K562 (cell line): Measurements from ENCODE around the gene PRELID1.

Experiments
- ATF7 ChIP-seq: fragments of 450-650 bp; IDR thresholded peaks from 2 replicates; pipeline ENCODE4 v1.7.1; 2014; ENCODE audit warnings: mild to moderate bottlenecking, moderate library complexity
- CREB1 ChIP-seq, 2 experiments: sonication (generic) in 1 of 2; formaldehyde crosslinking in 1 of 2; IDR thresholded peaks; 2 replicates each; pipeline versions ENCODE4 v1.6.1 to v1.8.0; 2012 to 2022; ENCODE audit warnings: inconsistent platforms in 1 of 2, mild to moderate bottlenecking in 1 of 2, missing genetic modification reagents in 1 of 2, moderate library complexity in 1 of 2
- CTCF ChIP-seq, 3 experiments: IDR thresholded peaks in 2 of 3; conservative IDR thresholded peaks in 1 of 3; 2 replicates each; pipeline ENCODE4 v1.5.1; 2011 to 2012; ENCODE audit warnings: low read length in 3 of 3, mild to moderate bottlenecking in 3 of 3, control low read depth in 2 of 3, improper control_type of control experiment in 1 of 3, inconsistent platforms in 1 of 3, low read depth in 1 of 3, mixed read lengths in 1 of 3, moderate library complexity in 1 of 3; ENCODE audit not compliant: insufficient read depth in 2 of 3
- HOMEZ ChIP-seq: fragments of 250-450 bp; sonication (Bioruptor Pico); IDR thresholded peaks from 2 replicates; pipeline ENCODE4 v1.4.0; 2020; ENCODE audit warnings: mild to moderate bottlenecking, moderate library complexity
- MAX ChIP-seq: sonication (generic); formaldehyde crosslinking; IDR thresholded peaks from 2 replicates; pipeline ENCODE4 v1.9.0; 2022; ENCODE audit warnings: mild to moderate bottlenecking, missing genetic modification reagents
- MYBL2 ChIP-seq, 2 experiments: fragments of 450-650 bp in 1 of 2; sonication (generic) in 1 of 2; formaldehyde crosslinking in 1 of 2; IDR thresholded peaks; 2 replicates each; pipeline versions ENCODE4 v1.6.1 to v1.8.1; 2017 to 2022; ENCODE audit warnings: borderline replicate concordance in 1 of 2, inconsistent platforms in 1 of 2, low read depth in 1 of 2, mild to moderate bottlenecking in 1 of 2, missing genetic modification reagents in 1 of 2, moderate library complexity in 1 of 2
- NFRKB ChIP-seq: fragments of 450-650 bp; IDR thresholded peaks from 2 replicates; pipeline ENCODE4 v1.6.1; 2016; ENCODE audit warnings: low read depth
- PATZ1 ChIP-seq: fragments of 250-450 bp; sonication (Bioruptor Pico); IDR thresholded peaks from 2 replicates; pipeline ENCODE4 v1.5.0; 2020; ENCODE audit warnings: mild to moderate bottlenecking, borderline replicate concordance
- PKNOX1 ChIP-seq: fragments of 450-650 bp; IDR thresholded peaks from 2 replicates; pipeline ENCODE4 v1.6.1; 2016
- RAD51 ChIP-seq: fragments of 450-650 bp; IDR thresholded peaks from 2 replicates; pipeline ENCODE4 v1.7.1; 2016; ENCODE audit warnings: low read depth, mild to moderate bottlenecking, borderline replicate concordance
- SMAD1 ChIP-seq: fragments of 150-350 bp; IDR thresholded peaks from 2 replicates; pipeline ENCODE4 v1.6.1; 2014; ENCODE audit warnings: low read length, low read depth; ENCODE audit not compliant: partially characterized antibody
- ZFX ChIP-seq: sonication (generic); formaldehyde crosslinking; IDR thresholded peaks from 2 replicates; pipeline ENCODE4 v1.8.0; 2022; ENCODE audit warnings: mild to moderate bottlenecking, missing genetic modification reagents, moderate library complexity
- ZNF24 ChIP-seq: fragments of 450-650 bp; IDR thresholded peaks from 2 replicates; pipeline ENCODE4 v1.6.1; 2016

- TF ChIP-seq SMAD1 (no peak), CTCF (IDR thresholded peaks at IDR 0.05 in 2 of 3, conservative IDR thresholded peaks at IDR 0.05 in 1 of 3; ENCODE audit: insufficient read depth in 2 of 3, low read depth in 1 of 3, low read length in 3 of 3) (no peak), CREB1 (IDR thresholded peaks at IDR 0.05) (no peak), CREB1 (CRISPR knock-in tag; IDR thresholded peaks at IDR 0.05) (no peak), PATZ1 (CRISPR knock-in tag) (no peak), MAX (CRISPR knock-in tag) (no peak), ATF7 (no peak), NFRKB (no peak), MYBL2 (IDR thresholded peaks at IDR 0.05; ENCODE audit: low read depth) (no peak), MYBL2 (CRISPR knock-in tag; IDR thresholded peaks at IDR 0.05; ENCODE audit: borderline replicate concordance) (no peak), ZFX (CRISPR knock-in tag) (no peak), RAD51 (no peak), ZNF24 (no peak), PKNOX1 (no peak), HOMEZ (CRISPR knock-in tag) (no peak)
Measured at GRCh38 chr5:177325868-177326381, 22.3 kb downstream of the PRELID1 start.
